HG03025 (cell line): ENCODE results near the gene ADARB1.
"Not testable (repeated sequence)": the region's sequence is repeated elsewhere in the genome, so short reads cannot be mapped to it uniquely, and the experiment has no call there.

Experiments
- ATAC-seq: cut with Tn5 transposase; IDR thresholded peaks from one replicate; pipeline ENCODE4 v1.9.1; 2021; ENCODE audit warnings: mild to moderate bottlenecking, moderate library complexity; ENCODE audit not compliant: unreplicated experiment, low FRiP score

Gene ADARB1

GRCh38 chr21:45131537-45131999 lies 57.2 kb downstream of the ADARB1 start:
- no peak for ATAC-seq

GRCh38 chr21:45132841-45133573 lies 58.6 kb downstream of the ADARB1 start:
- no peak for ATAC-seq

- ATAC-seq = not testable (repeated sequence)
Observed at GRCh38 chr21:45133574-45134278, 59.3 kb downstream of the ADARB1 start.

GRCh38 chr21:45134279-45135076 lies 60.1 kb downstream of the ADARB1 start:
- no peak for ATAC-seq

GRCh38 chr21:45135122-45135521 lies 60.7 kb downstream of the ADARB1 start:
- no peak for ATAC-seq

GRCh38 chr21:45135868-45136267 lies 61.5 kb downstream of the ADARB1 start:
- no peak for ATAC-seq

- no peak for ATAC-seq
Observed at GRCh38 chr21:45136500-45136899, 62.1 kb downstream of the ADARB1 start.

- ATAC-seq = no peak
Observed at GRCh38 chr21:45136927-45137611, 62.7 kb downstream of the ADARB1 start.

GRCh38 chr21:45137612-45137937 lies 63.2 kb downstream of the ADARB1 start:
- no peak for ATAC-seq

GRCh38 chr21:45138199-45139002 lies 64.0 kb downstream of the ADARB1 start:
- no peak for ATAC-seq

GRCh38 chr21:45139003-45139360 lies 64.6 kb downstream of the ADARB1 start:
- ATAC-seq = not testable (repeated sequence)

GRCh38 chr21:45139473-45139872 lies 65.1 kb downstream of the ADARB1 start:
- ATAC-seq = no peak

GRCh38 chr21:45140346-45140940 lies 66.1 kb downstream of the ADARB1 start:
- no peak for ATAC-seq

- ATAC-seq = not testable (repeated sequence)
Observed at GRCh38 chr21:45140944-45141343, 66.6 kb downstream of the ADARB1 start.

- no peak for ATAC-seq
Observed at GRCh38 chr21:45141507-45141906, 67.1 kb downstream of the ADARB1 start.

- ATAC-seq = no peak
Observed at GRCh38 chr21:45142469-45143308, 68.3 kb downstream of the ADARB1 start.

GRCh38 chr21:45143855-45144254 lies 69.5 kb downstream of the ADARB1 start:
- ATAC-seq = no peak

- no peak for ATAC-seq
Observed at GRCh38 chr21:45145146-45145545, 70.8 kb downstream of the ADARB1 start.

- ATAC-seq = not testable (repeated sequence)
Observed at GRCh38 chr21:45145846-45146245, 71.5 kb downstream of the ADARB1 start.
